IPS DF 4.7 (cell line): ENCODE results near the gene DDX42.
"Not testable (repeated sequence)": the region's sequence is repeated elsewhere in the genome, so short reads cannot be mapped to it uniquely, and the experiment has no call there.

Experiments used
- DNase-seq: peaks from one replicate; pipeline ENCODE4 v3.0.0-alpha.2; 2013; ENCODE audit warnings: low spot score; ENCODE audit errors: extremely low read depth

DDX42 gene

GRCh38 chr17:63774969-63775265, 947 bp downstream of the DDX42 start:
- no peak for DNase-seq

GRCh38 chr17:63775420-63775819, 1.4 kb downstream of the DDX42 start:
- no peak for DNase-seq

- DNase-seq = no peak
Observed at GRCh38 chr17:63780507-63780906, 6.5 kb downstream of the DDX42 start.

DNA sequence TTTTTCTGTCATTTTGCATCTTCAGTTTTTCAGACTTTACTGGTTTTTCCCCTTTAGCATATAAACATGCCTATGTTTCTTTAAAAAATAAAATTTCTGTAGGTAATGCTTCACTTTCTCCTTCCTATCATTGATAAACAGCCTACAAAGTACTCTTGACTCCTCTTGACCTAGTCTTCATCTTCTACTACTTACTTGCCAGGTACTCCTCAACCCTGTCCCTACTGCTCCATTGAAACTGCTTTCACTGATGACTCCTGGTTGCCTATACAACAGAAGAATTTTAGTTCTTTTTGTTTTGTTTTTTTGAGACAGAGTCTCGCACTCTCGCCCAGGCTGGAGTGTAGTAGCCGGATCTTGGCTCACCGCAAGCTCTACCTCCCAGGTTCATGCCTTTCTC, 7.0 kb downstream of the DDX42 start:
- DNase-seq = no peak

GRCh38 chr17:63783522-63783921, 9.6 kb downstream of the DDX42 start:
- DNase-seq = no peak

DNA sequence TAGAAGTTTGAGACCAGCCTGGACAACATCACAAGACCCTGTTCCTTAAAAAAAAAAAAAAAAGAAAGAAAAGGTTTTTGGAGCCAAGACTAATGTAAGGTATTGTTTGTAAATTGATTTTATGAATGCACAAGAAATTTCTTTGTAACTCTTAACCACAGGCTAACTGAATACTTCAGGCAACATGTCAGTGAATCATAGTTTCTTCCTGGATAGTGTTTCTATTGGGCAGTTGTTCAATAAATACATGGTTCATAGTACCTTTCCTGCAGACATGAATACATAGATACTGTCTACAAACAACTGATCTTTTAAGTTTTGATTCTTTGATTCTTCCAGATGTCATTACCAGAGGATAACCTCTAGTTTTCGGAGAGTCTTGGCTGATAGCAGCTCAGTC, 11.6 kb downstream of the DDX42 start:
- no peak for DNase-seq

GRCh38 chr17:63786117-63786516, 12.1 kb downstream of the DDX42 start:
- no peak for DNase-seq

GRCh38 chr17:63786971-63787711, 13.2 kb downstream of the DDX42 start:
- no peak for DNase-seq

GRCh38 chr17:63790057-63790456, 16.1 kb downstream of the DDX42 start:
- DNase-seq = no peak

DNA sequence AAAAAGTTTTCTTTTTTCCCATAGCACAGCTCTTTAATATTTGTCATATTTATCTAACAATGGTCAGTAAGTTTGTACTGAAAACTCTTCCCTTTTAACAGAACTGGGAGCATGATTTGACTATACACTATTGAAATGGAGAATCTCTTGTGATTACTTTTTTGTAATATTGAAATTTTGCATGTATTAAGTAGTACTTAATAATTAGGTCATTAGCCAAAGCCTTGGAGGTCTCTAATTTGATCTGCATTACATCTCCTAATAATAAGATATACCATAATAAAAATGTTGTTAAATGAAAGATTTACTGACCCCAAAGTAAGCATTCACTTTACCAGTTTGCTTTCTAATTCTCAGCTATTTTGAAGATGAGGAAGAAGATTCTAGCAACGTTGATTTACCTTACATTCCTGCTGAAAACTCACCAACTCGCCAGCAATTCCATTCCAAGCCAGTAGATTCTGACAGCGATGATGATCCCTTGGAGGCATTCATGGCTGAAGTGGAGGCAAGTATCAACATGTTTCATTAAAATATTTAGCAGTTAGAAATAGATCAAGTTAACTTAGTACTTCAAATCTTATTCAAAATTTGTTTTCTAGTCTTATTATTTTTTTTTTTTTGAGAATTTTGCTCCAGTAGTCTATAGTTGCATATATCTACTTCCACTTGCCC, 18.2 kb downstream of the DDX42 start:
- no peak for DNase-seq

GRCh38 chr17:63796375-63796774, 22.4 kb downstream of the DDX42 start:
- not testable (repeated sequence) for DNase-seq

DNA sequence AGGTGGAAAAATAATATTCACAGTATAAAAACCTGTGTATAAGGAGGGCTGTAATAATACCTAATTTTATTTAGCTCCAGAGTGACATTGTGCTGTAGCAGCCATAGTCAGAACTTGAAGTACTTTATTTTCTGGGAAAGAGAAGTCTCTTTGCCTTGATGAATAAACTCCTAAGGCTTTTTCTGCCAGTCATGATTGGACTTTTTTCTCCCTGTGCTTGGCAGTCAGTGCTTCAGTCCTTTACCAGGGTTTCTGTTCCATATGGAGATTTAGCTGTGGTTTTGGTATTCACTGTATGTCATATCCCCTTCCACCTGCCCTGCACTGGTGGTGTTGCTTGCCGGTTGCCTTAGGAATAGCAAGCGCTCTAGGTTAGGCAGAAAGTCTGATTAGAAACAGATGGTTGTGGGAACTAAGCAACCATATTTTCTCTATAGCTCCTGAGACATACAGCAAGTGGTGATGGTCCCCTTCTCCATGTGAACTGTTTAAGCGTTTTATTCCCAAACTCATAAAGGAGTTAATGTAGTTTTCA, 24.7 kb downstream of the DDX42 start:
- no peak for DNase-seq

DNA sequence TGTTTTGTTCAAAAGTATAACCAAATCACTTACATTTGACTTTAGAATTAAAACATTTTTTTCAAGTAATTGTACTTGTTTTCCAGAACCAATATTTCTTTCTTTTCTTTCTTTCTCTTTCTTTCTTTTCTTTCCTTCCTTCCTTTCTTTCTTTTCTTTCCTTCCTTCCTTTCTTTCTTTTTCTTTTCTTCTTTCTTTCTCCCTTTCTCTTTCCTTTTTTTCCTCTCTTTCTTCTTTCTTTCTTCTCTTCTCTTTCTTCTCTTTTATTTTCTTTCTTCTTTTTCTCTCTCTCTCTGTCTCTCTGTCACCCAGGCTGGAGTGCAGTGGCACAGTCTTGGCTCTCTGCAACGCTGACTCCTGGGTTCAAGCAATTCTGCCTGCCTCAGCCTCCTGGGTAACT, 26.8 kb downstream of the DDX42 start:
- DNase-seq = no peak

GRCh38 chr17:63804328-63804727, 30.4 kb downstream of the DDX42 start:
- DNase-seq = no peak

DNA sequence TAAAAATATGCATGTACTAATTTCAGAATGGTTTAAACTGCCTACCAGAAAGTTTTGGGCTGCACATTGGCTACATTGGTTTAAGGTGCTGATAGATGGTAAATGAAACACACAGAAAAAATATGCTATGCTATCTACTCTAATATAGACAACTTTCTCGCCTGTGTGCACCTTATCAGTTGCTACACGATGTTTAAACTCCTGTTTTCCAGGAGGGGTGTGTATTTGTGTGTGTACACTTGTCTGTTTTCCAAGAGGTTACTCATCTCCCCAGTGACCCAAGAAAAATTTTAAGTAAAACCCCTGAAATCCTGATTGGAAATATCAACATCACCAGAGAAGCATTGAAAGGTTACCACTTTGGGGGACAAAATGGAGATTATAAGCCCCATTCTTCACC, 31.6 kb downstream of the DDX42 start:
- DNase-seq = no peak

DNA sequence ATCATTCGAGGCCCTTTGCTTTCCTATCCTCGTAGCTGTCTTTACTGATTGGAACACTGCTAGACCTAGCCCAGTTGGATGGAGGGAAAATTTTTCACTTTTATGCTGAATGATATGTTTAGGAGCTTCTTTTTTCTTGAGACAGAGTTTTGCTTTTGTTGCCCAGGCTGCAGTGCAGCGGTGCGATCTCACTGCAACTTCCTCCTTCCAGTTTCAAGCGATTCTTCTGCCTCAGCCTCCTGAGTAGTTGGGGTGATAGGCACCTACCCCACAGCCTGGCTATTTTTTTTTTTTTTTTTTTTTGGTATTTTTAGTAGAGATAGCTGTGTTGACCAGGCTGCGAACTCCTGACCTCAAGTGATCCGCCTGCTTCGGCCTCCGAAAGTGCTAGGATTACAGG, 36.0 kb downstream of the DDX42 start:
- DNase-seq = no peak

DNA sequence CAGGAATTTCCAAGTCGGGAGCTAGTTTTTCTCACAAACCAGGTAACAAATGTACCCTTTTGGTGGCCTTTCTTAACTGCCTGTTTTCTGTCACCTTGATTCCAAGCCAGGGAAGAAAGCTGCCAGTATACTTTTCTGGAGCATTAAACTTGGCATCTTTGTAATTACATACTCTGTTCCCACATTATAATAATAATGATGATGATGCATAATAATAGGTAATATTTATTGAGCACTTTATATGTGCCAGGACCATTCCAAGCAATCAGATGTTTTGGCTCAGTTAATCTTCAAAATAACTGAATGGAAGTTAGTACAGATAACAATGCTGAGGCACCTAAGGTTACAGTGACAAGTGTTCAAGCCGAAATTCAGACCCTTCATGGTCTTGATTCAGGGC, 42.2 kb downstream of the DDX42 start:
- DNase-seq = no peak

DNA sequence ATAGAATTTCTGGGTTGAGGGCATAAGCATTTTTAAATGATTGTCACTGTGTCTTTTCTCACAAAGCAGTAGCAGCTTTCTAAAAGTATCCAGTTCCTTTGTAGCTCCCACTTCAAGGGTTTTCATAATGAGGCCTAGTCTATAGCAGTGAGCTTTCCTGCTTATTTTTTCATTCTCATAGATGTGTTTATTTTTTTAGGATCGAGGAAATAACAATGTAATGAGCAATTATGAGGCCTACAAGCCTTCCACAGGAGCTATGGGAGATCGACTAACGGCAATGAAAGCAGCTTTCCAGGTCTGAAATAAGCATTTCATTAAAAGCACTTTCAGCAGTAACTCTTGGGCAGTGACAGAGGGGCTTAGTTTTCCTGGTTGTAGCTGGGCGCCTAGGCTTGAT, 42.7 kb downstream of the DDX42 start:
- no peak for DNase-seq

DNA sequence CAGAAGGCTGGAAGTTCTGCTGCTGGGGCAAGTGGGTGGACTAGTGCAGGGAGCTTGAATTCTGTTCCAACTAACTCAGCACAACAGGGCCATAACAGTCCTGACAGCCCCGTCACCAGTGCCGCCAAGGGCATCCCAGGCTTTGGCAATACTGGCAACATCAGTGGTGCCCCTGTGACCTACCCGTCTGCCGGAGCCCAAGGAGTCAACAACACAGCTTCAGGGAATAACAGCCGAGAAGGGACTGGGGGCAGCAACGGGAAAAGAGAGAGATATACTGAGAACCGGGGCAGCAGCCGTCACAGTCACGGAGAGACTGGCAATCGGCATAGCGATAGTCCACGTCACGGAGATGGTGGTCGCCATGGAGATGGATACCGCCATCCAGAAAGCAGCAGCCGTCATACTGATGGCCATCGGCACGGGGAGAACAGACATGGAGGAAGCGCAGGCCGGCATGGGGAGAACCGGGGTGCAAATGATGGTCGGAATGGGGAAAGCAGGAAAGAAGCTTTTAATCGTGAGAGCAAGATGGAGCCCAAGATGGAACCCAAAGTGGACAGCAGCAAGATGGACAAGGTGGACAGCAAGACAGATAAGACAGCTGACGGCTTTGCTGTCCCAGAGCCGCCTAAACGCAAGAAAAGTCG, 43.9 kb downstream of the DDX42 start:
- no peak for DNase-seq

- no peak for DNase-seq
Observed at GRCh38 chr17:63819131-63819530, 45.2 kb downstream of the DDX42 start.

GRCh38 chr17:63819585-63820537, 45.9 kb downstream of the DDX42 start:
- DNase-seq = no peak
